ENCODE results near the gene LTBP2. TPM values are rescaled to one million over a fixed set of nuclear protein-coding genes. Genes with fewer than 3 reads are reported as not detected.

Gene LTBP2
- total and polyA plus RNA-seq, 7 donors, result 2.4 to 51.4 (median 11.8) TPM

GRCh38 chr14:74586681-74587362 is 25.2 kb downstream of the LTBP2 start:
- no peak for TF ChIP-seq CTCF (IDR thresholded peaks at IDR 0.05)
- 76 to 79% (median 78%) methylated on average over 18 of the region's 18 CpGs for WGBS, 3 donors
- peak; percentile 14 to 31 for DNase-seq

GRCh38 chr14:74585406-74586335 is 26.4 kb downstream of the LTBP2 start:
- H3K4me3 ChIP-seq, result no peak overlapping the region
- peaks cover 3% of the 10 kb centered on the region for H3K4me1 ChIP-seq
- ATAC-seq (no peak), DNase-seq (peak in 1 of 2 donors; percentile 35)
- TF ChIP-seq CTCF (IDR thresholded peaks at IDR 0.05), result no peak
- H3K27me3 ChIP-seq (ENCODE audit: insufficient read depth in 3 of 3, low read length in 2 of 3), result no peaks in the 10 kb centered on the region
- no peaks in the 10 kb centered on the region for H3K36me3 ChIP-seq (ENCODE audit: insufficient read depth in 1 of 2, low read depth in 1 of 2)
- no peak overlapping the region for H3K27ac ChIP-seq
- intact Hi-C loops (cut with DNase I), result no loop called here
- 94 to 96% (median 96%) methylated on average over 33 of the region's 33 CpGs for WGBS, 3 donors
- H3K9me3 ChIP-seq, result no peaks in the 10 kb centered on the region

More at GRCh38 chr14:74586681-74587362, 25.2 kb downstream of the LTBP2 start:
- Histone ChIP-seq H3K4me3 (no peak overlapping the region), H3K4me1 (peaks cover 9% of the 10 kb centered on the region), H3K9me3 (no peaks in the 10 kb centered on the region), H3K27me3 (ENCODE audit: insufficient read depth in 3 of 3, low read length in 2 of 3) (no peaks in the 10 kb centered on the region), H3K27ac (no peak overlapping the region), H3K36me3 (ENCODE audit: insufficient read depth in 1 of 2, low read depth in 1 of 2) (no peaks in the 10 kb centered on the region)
- intact Hi-C loops (cut with DNase I), result no loop called here
- ATAC-seq, result peak in 1 of 4 donors; percentile 31

- 67 to 78% (median 76%) methylated on average over 5 of the region's 5 CpGs for WGBS, 3 donors
- no peak for ATAC-seq
- no peak overlapping the region for H3K4me3 ChIP-seq
- no peaks in the 10 kb centered on the region for H3K27me3 ChIP-seq (ENCODE audit: insufficient read depth in 3 of 3, low read length in 2 of 3)
- no peaks in the 10 kb centered on the region for H3K36me3 ChIP-seq (ENCODE audit: insufficient read depth in 1 of 2, low read depth in 1 of 2)
- peaks cover 3% of the 10 kb centered on the region for H3K4me1 ChIP-seq
- intact Hi-C loops (cut with DNase I), result no loop called here
- peak in 1 of 2 donors; percentile 31 for DNase-seq
- no peak for TF ChIP-seq CTCF (IDR thresholded peaks at IDR 0.05)
- no peaks in the 10 kb centered on the region for H3K9me3 ChIP-seq
- no peak overlapping the region for H3K27ac ChIP-seq
Observed at GRCh38 chr14:74584951-74585350, 27.1 kb downstream of the LTBP2 start.

GRCh38 chr14:74583689-74584434 is 28.2 kb downstream of the LTBP2 start:
- no peak overlapping the region for H3K4me3 ChIP-seq
- no peaks in the 10 kb centered on the region for H3K9me3 ChIP-seq
- no peak for ATAC-seq
- DNase-seq, result peak in 1 of 2 donors; percentile 39
- TF ChIP-seq CTCF (IDR thresholded peaks at IDR 0.05), result no peak
- peaks cover 3% of the 10 kb centered on the region for H3K4me1 ChIP-seq
- no peaks in the 10 kb centered on the region for H3K36me3 ChIP-seq (ENCODE audit: insufficient read depth in 1 of 2, low read depth in 1 of 2)
- H3K27me3 ChIP-seq (ENCODE audit: insufficient read depth in 3 of 3, low read length in 2 of 3), result no peaks in the 10 kb centered on the region
- no peak overlapping the region for H3K27ac ChIP-seq
- WGBS, 3 donors, result 85 to 88% (median 87%) methylated on average over 6 of the region's 6 CpGs
- intact Hi-C loops (cut with DNase I), result no loop called here
